GM13977 (cell line): Measurements from ENCODE around the gene BTBD16.

ENCODE experiments used
- DNase-seq: peaks from one replicate; pipeline ENCODE4 v3.0.0; 2012; ENCODE audit warnings: low spot score
- in situ Hi-C: fragments of 300-500 bp; cut with MboI; formaldehyde crosslinking; loops from one replicate; pipeline ENCODE4 v1.12.0; 2022; ENCODE audit warnings: low sequenced_read_pairs, low pct_unique_long_range_greater_than_20kb, mixed read lengths, inconsistent platforms; ENCODE audit not compliant: unreplicated experiment
- TF ChIP-seq, protein P1 (sequence below): IDR thresholded peaks from 2 replicates; pipeline ENCODE4 v1.5.1; 2012; ENCODE audit warnings: mild to moderate bottlenecking, control low read depth; ENCODE audit not compliant: insufficient read depth; ENCODE audit errors: extremely low read depth, missing control alignments

BTBD16 gene

DNA sequence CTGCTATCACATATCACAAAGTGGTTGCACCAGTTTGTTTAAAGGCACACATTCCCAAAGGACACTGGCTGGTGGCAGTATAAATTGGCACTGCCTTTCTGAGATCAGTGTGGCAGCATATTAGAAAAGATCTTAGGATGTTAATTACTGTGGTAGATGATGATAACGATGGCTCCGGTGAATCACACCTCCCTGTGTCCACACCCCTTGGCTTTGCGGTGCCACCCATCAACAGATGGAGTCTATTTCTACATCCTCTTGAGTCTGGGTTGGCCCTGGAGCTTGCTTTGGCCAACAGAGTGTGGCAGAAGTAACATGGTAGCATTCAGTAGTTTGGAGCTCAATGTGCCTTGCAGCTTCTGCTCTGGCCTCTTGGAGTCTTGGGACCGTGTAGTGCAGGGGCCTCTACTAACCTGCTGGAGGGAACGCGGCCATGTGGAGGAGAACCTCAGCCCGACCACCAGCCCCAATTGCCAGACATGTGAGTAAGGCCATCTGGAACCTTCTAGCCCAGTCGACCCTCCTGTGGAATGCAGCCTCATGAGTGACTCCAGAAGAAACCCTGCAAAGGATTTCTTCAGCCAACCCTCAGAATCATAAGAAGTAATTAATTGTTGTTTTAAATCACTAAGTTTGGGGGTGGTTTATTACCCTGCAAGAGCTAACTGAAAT is 76.2 kb downstream of the BTBD16 start:
- DNase-seq: no peak
- in situ Hi-C loops: loop anchor here (25.0 kb wide), 1 partner anchor 90 kb away; no protein-coding TSS in a partner anchor
- TF ChIP-seq, protein P1, sequence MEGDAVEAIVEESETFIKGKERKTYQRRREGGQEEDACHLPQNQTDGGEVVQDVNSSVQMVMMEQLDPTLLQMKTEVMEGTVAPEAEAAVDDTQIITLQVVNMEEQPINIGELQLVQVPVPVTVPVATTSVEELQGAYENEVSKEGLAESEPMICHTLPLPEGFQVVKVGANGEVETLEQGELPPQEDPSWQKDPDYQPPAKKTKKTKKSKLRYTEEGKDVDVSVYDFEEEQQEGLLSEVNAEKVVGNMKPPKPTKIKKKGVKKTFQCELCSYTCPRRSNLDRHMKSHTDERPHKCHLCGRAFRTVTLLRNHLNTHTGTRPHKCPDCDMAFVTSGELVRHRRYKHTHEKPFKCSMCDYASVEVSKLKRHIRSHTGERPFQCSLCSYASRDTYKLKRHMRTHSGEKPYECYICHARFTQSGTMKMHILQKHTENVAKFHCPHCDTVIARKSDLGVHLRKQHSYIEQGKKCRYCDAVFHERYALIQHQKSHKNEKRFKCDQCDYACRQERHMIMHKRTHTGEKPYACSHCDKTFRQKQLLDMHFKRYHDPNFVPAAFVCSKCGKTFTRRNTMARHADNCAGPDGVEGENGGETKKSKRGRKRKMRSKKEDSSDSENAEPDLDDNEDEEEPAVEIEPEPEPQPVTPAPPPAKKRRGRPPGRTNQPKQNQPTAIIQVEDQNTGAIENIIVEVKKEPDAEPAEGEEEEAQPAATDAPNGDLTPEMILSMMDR: no peak

DNA sequence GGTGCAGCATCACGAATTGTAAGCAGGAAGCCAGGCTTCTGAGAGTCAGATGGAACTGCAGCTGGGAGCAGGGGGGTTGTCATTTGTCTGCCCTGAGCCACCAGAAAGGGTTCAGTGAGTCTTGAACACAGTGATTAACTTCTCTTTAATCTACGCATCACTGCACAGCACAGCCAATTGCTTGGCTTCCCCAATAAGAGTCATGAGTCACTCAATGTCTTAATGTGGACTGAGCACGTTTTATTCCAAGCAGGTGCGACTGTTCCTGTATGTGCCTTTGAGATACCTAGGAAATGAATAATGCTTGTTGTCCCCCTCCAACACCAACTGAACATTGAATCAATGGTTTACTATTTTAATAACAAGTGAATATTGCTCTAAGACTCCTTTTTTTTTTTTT is 77.4 kb downstream of the BTBD16 start:
- peak; percentile 22 for DNase-seq

DNA sequence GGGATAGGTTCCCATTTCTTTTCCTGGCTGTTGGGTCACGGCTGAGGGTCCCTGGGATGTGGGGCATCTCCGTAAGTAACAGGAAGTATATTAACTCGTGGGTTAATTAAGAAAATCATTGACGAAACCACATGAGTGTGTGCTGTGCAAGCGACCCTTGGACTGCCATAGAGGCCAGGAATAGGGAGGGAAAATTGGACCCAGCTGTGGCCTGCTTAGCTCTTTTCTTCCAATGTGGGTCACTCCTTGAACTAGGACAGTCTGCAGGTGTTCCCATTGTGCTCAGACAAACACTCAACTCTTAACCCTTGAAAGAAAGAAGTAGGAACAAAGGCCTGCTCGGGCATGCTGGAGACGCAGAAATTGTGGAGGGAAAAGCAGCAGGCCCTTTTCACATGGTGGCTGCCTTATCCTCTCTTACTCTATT is 77.9 kb downstream of the BTBD16 start:
- TF ChIP-seq, protein P1: no peak
- no peak for DNase-seq
- in situ Hi-C loops: loop anchor here (25.0 kb wide), 1 partner anchor 88 kb away; no protein-coding TSS in a partner anchor

More for the DNA sequence above, 77.4 kb downstream of the BTBD16 start:
- TF ChIP-seq, protein P1: no peak
- in situ Hi-C loops: loop anchor here (25.0 kb wide), 1 partner anchor 89 kb away; no protein-coding TSS in a partner anchor

DNA sequence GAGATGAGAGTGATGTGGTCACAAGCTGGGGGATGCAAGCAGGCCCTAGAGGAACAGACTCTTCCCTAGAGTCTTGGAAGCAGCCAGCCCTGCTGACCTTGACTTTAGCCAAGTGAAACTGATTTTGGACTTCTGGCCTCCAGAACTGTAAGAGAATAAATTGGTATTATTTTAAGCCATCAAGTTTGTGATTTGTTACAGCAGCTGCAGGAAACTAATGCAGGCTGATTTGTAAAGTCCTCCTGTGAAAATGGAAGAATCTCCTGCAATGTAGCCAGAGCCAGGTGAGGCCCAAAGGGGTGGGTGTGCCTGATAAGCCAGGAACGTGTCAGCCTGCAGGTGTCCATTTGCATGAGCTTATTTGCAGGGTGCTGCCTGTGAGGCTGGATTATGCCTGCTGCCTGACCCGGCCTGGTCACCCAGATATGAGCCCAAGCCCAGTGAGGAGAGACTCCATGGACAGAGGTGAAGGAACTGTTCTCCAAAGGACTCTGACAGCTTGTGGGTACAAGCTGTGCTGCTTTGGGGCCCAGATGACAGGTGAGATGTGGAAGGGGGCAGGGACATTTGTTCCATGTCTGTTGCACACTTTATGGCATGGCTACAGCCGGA is 78.8 kb downstream of the BTBD16 start:
- in situ Hi-C loops: loop anchor here (25.0 kb wide), 1 partner anchor 87 kb away; no protein-coding TSS in a partner anchor
- DNase-seq: no peak
- TF ChIP-seq, protein P1: no peak

DNA sequence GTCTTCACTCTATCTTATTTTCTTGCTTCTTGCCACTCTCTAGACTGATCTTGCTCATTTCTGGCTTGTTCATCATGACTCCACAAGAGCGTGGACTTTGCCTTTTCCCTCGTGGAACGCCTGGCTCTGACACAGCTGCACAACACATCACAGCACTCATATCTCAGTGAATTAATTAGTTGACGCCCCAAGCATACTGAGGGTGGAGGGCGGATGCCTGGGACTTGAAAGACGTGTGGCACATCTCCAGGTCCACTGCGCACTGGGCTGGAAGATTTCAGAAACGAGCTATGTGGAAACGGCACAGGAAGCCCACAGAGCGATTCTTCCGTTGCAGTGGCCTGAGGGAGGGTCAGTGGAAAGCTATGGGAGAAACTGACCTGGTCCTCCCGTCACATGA is 79.8 kb downstream of the BTBD16 start:
- in situ Hi-C loops: no loop called here
- TF ChIP-seq, protein P1: no peak
- DNase-seq: no peak

DNA sequence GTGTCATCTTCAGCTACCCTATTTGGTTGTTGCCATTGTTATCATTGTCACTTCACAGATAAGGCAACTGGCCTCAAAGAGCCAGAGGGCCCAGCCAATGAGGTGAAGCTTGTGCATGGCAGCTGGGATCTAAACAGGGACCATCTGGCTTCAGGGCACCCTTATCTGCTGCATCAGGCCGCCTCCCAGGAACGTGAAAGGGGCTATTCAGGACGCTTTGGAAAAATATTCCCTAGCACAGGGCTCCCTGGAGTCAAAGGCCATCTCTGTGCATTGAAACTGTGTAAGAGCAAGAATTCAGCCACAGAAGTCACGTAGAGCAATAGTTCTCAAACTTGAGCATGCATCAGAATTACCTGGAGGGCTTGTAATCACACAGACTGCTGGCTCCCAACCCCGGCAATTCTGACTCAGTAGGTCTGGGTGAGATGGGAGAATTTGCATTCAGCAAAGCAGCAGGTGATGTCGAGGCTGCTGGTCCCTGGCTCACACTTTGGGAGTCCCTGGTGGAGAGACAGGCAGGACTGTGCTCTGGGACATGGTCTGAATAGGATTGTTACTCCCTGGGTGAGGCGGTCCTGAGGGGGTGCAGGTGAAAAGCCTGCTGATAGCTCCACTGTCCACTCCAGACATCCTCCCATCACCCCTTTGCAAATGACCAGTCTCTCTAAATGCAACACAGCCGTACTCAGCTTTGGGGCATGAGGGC is 81.9 kb downstream of the BTBD16 start:
- in situ Hi-C loops: no loop called here
- DNase-seq: no peak
- TF ChIP-seq, protein P1: no peak
